NCI-H510A (cell line): ENCODE measurements around the gene SIPA1.

Source experiments
- DNase-seq: peaks from one replicate; lab custom pipeline; 2025; lab: John Stamatoyannopoulos, UW

The SIPA1 gene

GRCh38 chr11:65637794-65638419 lies at the start of gene SIPA1:
TSS of gene SIPA1 (plus strand) at chr11:65638101. CDS start at chr11:65640922, 2,821 bp downstream.
- DNase-seq: no peak

- DNase-seq: no peak
These were observed 49.5 kb upstream of the SIPA1 start for GRCh38 chr11:65588199-65589054.

GRCh38 chr11:65589444-65590239 lies 48.3 kb upstream of the SIPA1 start:
- DNase-seq: no peak

DNA sequence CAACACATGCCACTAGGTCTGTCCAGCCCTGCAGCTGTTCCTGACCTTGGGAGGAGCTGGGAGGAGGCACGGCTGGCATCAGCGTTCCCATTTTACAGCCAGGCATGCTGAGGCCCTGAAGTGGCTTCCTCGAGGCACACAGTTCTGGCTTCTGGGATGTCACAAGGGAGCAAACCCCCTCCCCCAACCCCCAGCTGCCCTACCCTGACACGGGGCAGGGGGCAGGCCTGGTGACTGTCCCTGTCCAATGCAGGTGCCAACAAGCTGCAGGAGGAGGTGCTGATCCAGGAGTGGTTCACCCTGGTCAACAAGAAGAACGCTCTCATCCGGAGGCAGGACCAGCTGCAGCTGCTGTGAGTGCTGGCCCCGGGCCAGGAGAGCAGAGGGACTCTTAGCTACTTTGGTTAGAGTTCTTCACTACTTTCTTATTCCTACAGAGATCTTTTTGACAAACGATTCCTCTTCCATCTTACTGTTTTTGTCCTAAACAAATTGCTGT lies 47.6 kb upstream of the SIPA1 start:
- peak; percentile 91 for DNase-seq

DNA sequence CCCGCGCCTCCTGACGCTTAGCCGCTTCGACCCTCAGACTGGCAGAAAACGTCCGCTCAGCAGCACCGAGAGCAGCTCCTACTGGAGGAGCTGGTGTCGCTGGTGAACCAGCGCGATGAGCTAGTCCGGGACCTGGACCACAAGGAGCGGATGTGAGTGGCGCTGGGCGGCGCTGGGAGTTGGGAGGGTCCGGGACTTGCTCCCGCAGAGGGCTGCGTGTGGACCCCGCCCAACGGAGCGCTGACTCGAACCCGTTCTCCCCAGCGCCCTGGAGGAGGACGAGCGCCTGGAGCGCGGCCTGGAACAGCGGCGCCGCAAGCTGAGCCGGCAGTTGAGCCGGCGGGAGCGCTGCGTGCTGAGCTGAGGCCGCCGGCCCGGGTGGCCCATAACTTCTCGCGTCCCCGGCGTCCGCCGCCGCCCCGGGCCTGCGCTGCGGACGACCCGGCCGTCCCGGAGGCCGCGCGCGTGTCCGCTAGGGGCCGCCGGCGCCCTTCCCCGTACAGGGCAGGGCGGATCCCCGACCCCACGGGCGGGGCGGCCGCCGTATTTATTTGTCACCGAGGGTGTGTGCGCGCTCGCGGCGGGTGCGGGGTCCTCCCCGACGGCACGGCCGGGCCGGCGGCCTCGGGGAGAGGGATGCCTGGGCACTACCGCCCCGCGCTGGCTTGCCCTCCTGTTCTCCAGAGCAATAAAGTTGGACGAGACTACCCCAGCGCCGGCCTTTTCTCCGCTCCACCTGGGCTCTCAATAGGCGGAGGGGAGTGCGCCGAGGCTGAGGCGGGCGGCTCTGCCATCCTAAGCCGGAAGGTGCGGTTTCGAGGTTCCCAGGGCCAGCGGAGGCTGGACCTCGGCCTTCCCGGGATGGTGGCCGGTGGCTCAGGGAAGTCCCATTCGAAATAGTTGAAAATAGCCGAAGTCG lies 45.7 kb upstream of the SIPA1 start:
- no peak for DNase-seq

DNA sequence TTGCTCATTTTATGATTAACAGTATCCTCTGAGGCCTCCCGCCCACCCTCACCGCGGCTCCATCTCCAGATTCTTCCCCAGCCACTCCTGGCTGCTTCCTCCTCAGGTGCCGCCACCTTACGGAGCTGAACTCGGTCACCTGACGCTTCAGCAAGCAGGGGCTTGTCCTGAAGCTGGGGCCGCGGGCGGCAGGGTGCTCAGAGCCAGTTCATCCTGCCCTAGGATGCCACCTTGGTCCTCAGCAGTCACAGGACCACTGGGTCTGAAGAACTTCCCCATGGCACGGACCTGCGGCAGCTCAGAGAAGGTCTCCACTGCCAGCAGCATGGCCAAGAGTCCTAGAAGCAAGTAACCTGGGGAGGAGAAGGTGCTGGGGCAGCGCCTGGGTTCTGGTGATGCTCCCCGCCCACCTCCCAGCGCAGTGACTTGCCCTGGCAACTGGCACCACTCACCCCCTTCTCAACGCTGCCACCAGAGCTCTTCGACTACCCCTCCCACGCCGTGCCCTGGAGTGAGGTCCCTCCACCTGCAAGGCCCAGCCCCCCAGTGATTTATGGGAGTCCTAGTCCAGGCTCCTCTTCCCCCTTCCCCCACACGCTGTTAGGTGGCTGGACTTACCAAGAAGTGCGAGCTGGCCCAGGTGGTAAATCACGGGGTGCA lies 44.9 kb upstream of the SIPA1 start:
- no peak for DNase-seq

GRCh38 chr11:65593518-65594414 lies 44.1 kb upstream of the SIPA1 start:
- no peak for DNase-seq

DNA sequence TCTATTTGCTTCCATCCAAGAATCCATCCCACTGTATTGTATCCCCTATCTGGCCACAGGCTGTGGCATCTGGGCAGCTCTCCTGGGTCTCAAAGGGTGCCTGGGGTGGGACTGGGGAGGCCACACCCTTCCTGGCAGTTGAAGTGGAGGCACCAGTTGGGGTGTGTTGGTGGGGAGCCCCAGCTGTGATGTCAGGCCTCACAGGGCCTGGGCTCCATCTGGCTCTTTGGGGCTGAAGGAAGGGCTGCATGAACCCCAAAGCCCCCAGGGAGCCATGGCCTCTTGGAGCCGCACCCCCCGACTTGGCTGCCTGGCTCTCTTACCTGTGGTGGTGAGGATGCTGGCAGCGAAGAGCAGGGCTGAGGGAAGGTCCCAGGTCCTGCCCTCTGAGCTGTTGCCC lies 42.8 kb upstream of the SIPA1 start:
- DNase-seq: no peak

DNA sequence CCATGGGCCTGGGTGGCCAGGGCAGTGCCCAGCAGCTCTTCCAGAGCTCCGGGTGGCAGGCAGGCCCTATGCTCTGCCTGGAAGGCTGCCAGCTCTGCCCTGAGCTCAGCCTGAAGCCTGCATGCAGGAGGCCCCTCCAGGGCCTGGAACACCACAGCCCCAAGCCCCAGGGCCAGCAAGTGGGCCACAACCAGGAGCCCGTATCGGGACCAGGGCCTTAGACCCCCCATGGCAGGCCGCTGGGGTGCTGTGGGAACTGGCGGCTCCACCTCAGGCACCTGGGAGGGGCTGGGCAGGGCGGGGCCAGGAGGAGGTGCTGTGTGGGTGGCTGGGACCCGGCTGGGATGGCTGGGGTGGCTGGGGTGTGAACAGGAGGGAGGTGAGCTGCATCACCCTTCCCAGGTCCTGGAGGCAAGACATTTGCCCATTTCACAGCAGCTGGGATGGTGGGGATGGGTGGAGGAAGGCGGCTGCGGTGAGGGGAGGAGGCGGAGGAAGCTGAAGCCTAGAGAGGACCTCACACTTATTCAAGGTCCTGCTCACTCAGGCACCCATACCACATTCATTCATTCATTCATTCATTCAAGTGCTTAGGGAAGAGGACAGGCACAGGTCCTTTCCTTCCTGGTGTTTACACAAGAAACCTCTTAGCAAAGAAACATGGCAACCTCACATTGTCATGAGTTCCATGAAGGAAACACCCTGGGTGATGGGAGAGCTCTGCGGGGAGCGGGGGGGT lies 42.2 kb upstream of the SIPA1 start, which contains the start of gene KCNK7:
Gene KCNK7 (minus strand): TSS at position 258 of the 739 bp plus-strand sequence. CDS start 28 bp downstream, at position 230.
- no peak for DNase-seq

DNA sequence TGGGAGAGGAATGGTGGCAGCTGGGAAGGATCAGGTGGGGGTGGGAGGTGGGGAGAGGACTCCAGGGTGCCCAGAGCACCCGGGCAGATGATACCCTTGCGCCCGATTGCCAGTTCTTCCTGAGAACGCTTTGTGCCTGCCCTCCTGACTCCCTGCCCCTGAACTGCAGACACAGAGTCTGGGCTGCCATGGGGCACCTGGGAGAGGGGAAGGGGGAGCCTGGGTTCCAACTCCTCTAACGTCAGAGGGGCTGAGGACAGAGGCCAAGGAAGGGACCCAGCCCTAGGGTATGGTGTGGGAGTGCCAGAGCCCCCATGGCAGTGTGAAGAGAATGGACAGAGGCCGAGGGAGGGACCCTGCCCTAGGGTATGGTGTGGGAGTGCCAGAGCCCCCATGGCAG lies 41.4 kb upstream of the SIPA1 start:
- DNase-seq: no peak

DNA sequence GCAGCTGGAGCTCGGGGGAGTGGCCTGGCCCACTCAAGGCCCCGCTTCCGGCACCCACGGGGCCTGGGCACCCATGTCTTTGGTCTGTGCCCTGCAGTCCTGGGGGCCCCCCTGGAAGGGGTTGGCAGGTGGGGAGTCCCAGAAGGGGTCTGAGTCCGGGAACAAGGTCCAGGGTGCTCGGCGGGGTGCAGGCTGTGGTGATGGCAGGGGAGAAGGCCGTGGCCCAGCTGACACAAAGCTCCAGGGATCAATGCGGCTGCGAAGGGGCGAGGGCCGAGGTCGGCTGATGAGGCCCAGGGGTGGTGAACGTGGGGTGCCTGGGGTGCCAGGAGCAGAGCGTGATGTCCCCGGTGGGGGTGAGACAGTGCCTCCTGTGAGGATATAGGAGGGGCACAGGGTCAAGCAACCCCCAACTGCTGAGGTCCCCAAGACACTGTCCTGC lies 39.6 kb upstream of the SIPA1 start:
- no peak for DNase-seq

DNA sequence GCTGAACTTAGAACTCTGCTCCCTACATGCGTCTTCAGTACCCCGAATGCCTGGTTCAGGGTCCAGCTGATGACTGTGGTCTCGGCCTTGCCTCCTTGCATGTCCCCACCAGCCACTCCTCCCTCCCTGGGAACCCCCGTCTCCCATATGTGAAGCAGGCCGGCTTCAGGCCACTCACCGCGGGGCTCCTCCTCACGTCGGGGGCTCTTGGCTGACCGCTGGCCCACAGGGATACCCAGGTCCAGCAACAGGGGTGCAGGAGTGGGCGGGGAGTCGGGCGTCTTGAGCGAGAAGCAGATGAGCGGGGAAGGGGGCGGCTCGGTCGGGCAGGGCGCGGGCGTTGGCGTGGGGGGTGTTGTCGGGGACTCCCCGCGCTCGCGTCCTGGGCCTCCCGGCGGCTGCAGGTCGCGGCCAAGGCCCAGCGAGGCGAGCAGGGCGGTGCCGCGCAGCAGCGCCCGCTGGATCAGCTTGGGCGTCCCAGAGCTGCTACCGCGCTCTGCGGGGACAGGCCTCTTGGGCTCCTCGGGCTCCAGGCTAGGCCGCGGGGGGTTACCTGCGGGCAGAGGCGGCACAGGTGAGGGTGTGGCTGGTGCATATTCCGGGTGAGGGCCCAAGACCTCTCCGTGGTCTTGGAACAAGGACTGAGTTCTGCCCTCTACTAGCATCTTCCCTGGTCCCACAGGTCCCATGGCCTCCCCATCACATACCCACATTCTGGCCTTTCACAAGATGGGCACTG lies 38.5 kb upstream of the SIPA1 start:
- no peak for DNase-seq

DNA sequence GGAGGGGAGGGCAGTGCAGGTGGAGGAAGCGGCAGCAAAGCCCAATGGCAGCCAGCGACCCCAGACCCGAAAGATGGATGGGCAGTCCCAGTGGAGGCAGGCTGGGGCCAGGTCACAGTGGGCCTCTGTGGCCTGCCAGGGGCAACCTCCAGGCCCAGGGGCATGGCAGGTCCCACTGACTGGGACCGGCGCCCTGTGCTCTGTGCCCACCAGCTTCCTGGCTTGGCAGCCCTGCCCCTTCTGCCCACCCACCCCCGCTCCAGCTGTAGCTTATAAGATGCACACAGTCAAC lies 38.0 kb upstream of the SIPA1 start:
- DNase-seq: no peak

DNA sequence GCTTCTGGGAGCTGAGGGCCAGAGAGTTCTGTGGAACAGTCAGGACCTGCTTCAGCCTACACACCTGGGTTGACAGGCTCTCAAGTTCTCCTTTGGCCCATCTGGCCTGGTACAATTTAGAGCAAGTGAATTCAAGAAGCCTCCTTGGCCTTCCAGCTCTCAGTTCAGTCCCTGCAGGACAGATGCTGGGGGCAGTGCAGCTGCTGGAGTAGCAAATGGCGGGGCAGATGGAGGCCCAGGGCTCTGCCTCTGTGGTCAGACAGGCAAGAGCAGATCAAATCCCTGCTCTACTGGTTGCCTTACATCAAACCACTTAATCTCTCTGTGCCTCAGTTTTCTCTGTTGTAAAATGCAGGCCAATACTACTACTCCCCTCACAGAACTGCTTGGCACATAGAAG lies 33.6 kb upstream of the SIPA1 start:
- no peak for DNase-seq

DNA sequence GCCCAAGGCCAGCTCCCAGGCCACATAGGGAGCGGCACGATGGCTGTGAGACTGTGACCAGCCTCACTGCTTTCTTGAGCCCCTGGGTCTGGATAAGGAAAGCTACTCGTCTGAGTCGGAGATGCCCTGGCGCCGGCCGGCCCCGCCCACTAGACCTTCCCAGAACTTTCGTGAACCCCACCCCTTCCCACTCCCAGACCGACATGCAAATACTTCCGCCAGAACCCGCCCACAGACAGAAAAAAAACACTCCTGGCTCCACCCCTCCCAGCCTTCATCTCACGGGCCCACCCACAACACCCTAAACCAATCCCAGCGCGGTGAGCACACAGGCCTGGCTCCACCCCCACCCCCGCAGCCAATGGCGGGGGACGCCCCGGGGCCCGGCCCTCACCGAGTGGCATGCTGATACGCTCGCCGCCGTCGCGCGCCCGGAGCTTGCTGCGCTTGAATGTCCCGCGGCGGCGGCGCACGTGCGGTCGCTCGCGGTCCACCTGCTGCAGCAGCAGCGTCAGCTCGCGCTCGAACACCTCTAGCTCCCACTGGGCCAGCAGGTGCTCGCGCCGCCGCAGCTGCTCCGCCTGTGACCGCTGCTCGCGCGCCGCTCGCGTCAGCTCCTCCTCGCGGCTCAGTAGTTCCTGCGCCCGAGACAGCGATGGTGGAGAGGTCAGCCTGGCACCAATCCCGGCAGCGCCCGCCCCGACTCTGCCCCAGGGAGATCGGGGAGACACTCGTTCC lies 30.9 kb upstream of the SIPA1 start:
- no peak for DNase-seq

DNA sequence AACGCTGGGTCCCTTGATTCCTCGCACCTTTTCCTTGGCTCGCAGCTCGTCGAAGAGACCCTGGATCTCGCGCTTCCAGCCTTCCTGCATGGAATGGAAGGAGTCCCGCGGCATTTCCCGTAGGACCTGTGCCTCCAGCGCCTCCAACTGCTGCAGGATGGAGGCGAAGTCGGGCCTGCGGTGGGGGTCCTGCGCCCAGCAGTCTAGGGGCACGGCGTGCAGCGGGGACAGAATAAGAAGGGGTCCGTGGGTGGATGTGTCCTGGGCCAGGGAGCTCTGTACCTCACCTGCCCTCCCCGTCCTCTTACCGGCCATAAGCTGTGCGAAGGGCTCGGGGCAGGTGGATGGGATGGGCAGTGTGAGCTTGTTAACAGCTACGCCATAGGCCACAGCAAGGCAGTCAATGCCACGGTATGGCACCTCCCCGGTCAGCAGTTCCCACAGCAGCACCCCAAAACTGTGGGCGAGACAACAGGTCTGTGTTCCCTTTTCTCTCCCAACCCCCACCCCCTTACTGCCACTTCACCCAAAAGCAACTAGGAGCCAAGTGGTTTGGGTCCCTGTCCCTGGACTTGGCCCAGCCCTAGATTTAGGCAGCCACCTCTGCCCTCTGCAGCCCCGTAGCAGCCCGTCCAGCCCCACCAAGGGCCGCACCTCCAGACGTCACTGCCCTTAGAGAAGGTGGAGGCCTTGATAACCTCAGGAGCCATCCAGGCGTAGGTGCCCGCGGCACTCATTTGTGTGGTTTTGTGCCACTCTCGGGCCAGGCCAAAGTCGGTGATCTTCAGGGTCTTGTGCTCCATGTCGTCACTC lies 30.1 kb upstream of the SIPA1 start:
- DNase-seq: no peak

GRCh38 chr11:65609229-65609628 lies 28.7 kb upstream of the SIPA1 start:
- no peak for DNase-seq
